NK-92 (cell line): ENCODE measurements around the gene VAV2.

Source experiments
- DNase-seq: peaks from one replicate; lab custom pipeline; 2025; ENCODE audit not compliant: unreplicated experiment; lab: John Stamatoyannopoulos, UW

Gene VAV2

DNA sequence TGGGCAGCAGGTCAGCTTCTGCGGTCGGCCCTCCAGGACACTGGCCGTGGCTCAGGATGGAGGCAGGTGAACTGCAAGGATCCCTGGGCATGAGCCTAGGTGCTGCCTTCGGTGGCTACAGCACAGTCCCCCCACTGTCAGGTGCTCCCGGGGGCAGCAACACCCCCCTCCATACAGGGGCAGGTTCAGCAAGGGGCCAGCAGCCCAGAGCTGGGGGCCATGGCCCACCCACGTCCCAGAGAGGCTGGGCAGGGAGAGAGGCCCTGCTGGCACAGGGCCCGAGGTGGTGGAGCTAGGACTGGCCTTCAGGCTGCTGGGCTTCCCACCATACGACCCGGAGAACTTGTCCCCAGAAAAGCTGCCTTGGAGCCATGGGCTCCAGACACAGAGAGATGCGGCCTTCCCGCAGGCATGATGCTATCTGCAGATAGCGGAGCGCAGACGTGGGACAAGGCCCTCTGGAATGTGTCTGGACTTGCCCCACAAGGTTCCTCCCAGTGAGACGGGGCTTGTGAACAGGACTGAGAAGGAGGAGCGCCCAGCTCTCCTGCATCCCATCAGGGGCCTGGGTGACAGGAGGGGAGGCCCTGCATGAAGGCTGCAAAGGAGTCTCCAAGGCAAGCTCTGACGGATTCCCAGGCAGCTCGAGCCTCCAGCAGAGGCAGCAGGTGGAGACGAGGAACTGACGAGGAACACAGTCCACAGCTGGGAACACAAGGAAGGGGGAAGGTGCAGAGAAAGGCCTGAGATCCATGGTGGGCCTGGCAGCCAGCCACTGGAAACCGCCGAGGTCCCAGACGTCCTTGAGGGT is 111.1 kb downstream of the VAV2 start:
- no peak for DNase-seq

DNA sequence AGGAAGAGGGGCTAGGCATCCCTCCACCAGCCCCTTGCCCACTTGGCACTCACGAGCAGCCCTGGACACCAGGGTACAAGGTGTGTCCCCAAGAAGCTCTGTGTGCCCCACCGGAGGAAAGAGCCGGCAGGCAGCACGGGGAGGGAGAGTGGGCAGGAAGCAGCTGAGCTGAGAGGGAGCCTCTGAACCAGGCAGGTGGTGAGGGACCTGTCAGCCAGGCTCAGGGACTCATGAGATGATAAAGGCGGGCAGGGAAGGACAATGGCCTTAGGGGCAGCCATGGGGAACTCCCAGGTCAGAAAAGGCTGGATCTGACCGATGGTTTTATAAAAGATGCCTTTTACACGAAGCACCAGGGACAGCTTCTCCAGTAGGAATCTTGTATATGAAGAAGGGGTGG is 112.0 kb downstream of the VAV2 start:
- no peak for DNase-seq

DNA sequence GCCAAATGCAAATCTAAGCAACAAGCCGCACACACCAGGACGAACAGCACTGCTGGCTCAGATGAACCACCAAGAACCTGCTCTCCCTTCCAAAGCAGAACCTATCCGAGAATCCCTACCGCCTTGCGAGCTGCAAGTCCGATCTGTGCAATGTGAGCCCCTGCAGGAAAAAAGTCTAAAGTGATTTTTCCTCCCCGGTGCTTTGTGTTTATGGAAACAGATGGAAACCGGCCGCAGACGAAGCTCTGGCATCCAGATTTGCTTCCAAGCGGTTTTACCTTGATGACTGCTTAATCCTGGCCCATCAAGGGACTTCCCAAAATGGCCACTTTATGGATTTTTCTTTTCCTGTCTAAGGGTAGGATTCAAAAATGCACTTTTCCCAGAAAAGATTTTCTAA is 112.5 kb downstream of the VAV2 start:
- no peak for DNase-seq

- no peak for DNase-seq
Measured at GRCh38 chr9:133878402-133878801, 113.7 kb downstream of the VAV2 start.

- DNase-seq: no peak
Measured at GRCh38 chr9:133877967-133878366, 114.2 kb downstream of the VAV2 start.

DNA sequence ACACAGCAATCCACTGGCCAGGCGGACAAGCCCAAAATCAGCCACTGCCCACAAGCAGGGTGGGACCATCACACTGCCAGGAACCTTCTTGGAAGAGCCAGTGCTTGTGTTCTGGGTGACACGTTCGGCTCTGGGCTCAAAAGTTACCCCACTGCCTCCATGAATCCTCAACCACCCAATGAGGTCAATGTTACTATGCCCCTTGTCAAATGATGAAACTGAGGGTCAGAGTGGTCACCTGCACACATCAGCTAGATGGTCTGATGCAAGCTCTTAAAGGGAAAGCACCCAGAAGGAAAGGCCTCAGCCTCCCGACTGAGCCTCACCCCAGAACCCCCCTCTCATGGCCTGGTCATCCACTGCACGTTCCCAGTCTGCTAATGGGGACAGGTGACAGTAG is 114.8 kb downstream of the VAV2 start:
- no peak for DNase-seq

- no peak for DNase-seq
Measured at GRCh38 chr9:133876836-133877235, 115.3 kb downstream of the VAV2 start.

DNA sequence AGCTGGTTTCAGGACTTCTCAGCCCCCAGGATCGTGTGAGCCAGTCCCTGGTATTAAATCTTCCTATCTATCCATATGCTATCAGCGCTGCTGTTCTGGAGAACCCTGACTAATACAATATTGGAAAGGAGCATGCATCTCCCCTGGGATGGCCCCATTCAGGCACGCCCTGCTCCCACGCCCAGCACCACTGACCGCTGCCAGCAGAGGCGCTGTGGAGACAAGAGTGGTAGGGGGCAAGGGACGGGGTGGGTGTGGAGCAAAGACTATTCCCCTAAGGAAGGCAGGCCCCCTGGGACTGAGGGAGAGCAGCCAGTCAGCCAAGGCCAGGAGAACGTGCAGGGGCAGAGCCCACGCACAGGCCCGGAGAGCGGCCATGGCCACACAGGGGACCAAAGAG is 116.0 kb downstream of the VAV2 start:
- DNase-seq: no peak

DNA sequence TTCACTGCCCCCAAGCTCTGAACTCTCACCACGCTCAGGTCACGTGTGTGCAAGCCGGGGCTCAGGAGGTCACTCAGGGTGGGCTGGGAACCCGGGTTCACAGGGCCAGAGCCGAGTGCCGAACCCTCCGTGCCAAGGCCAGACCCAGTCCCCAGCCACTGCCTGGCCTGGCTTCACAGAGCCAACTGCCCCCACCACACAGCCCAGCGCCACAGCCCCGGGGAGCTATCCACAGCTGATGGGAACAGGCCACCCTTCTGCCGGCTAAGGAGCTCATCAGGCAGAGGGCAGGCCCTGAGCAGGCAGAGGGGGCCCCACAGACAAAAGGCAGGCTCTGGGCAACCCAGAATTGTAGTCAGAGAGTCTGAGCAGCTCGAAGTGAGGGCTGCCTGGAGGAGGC is 117.0 kb downstream of the VAV2 start:
- DNase-seq: no peak

GRCh38 chr9:133874659-133875058 is 117.5 kb downstream of the VAV2 start:
- no peak for DNase-seq

- DNase-seq: no peak
Measured at GRCh38 chr9:133874060-133874657, 118.0 kb downstream of the VAV2 start.

- no peak for DNase-seq
Measured at GRCh38 chr9:133873461-133873891, 118.6 kb downstream of the VAV2 start.

DNA sequence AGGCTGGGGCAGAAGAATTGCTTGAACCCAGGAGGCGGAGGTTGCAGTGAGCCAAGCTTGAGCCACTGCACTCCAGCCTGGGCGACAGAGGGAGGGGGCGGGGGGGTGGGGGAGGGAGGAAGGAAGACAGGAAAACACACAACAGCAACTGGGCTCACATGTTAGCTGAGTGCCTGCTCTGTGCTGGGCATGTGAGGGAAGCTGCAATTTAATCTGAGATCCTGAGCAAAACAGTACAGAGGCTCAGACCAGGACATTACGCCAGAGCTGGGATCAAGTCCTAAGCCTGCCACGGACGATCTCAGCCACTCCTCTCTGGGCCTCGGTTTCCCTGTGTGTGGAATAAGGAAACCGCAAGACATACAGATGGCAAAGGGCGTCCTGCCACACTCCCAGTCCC is 119.1 kb downstream of the VAV2 start:
- no peak for DNase-seq

GRCh38 chr9:133870598-133871595 is 121.2 kb downstream of the VAV2 start:
- no peak for DNase-seq

DNA sequence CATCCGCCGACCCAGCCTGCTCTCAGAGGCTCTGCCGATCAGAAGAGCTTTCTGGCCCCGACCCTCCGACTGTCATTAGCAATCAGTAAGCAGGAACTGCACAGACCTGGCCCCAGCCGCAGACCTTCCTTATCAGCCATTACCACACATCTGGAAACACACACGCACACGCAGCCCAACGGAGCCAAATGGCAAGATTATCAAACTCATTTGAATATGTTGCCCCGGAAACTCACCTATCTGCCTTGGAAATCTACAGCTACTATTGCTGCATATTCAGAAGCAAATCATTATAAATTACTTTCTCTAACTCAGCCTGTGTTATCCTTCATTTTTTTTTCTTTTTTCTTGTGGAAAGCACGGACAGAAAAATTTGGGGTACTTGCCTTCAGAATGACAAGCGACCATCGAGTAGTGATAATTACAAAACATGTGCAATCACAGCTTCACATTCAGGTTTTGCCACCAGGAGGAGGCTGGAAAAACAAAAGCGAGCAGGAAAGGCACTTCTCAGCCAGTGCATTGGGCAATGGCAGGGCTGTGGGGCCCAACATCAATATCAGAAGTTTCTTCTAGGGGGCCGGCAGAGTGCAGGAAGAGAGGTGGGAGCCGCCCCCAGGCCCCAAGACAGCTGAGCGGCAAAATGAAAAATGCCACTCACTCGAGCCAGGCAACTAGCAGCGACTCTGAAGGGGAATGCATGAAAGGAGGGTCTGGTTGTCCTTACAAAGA is 122.3 kb downstream of the VAV2 start:
- no peak for DNase-seq

DNA sequence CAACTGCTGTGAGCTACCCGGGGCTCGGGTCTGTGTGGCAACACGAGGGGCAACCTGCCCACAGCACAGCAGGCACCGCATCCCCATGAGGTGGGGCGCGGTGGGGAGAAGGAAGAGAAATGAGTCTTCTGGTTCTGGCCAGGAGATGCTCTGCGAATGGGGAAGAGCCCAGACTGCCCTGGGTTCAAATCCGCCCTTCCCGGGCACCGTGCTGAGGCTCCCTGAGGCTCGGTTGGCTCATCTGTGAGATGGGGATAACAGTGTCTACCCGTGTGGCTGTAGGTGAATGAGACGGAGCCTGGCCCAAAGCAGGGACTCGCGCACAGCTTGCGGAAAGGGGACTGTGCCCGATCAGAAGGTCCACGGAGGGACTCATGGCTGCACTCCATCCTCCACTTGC is 123.9 kb downstream of the VAV2 start:
- no peak for DNase-seq

DNA sequence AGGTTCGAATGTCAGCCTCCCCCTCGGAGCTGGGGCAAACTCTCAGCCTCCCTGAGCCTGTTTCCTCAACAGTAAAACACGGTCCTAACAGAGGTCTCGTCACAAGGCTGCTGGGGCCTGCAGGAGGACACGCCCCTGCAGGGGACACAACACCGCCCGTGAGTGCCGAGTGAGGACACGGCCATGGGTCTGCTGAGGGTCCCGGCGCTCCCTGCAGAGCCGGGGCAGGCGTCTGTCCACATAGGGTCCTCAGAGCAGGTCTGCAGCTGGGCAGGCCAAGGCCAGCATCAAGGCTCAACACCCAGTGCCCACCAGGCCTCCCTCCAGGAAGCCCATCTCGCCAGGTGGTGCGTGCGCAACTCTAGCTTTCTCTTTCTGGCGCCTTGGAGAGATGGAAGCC is 125.2 kb downstream of the VAV2 start:
- no peak for DNase-seq

DNA sequence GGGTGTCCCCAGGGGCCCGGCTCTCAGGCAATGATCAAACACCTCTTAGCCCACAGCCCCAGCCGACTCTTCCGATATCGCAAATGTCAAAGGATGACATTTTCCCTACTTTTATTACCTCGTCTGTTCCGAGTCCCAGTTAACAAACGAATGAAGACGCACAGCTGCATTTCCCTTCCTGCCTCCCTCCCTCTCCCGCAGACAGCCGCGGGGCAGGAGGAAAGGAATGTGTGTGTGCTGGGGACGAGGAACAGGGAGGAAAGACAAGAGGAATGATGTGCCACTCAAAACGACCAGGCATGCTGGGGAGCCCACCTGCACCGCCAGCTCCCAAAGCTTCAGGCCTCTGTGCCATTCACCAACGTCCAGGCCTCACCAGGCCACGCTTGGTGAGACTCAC is 128.1 kb downstream of the VAV2 start:
- DNase-seq: no peak

- no peak for DNase-seq
Measured at GRCh38 chr9:133863257-133863592, 128.9 kb downstream of the VAV2 start.

- DNase-seq: no peak
Measured at GRCh38 chr9:133862585-133863256, 129.4 kb downstream of the VAV2 start.
